Choroid plexus epithelial cell (primary cell): ENCODE measurements around the gene ZC3H8.
A peak's percentile ranks its signal among the peaks of the same experiment; 100 is the strongest.

Experiments
- DNase-seq: peaks from one replicate; pipeline ENCODE4 v3.0.0-alpha.2; 2010; ENCODE audit warnings: low read depth
- H3K4me3 ChIP-seq: 2 replicates; pipeline ENCODE4 v1.5.1; 2011; ENCODE audit warnings: low read depth, mild to moderate bottlenecking, control low read depth, low read length, moderate library complexity
- TF ChIP-seq, protein P1 (sequence below): conservative IDR thresholded peaks from 2 replicates; pipeline ENCODE4 v1.5.1; 2011; ENCODE audit warnings: low read depth, mild to moderate bottlenecking, control low read depth, inconsistent platforms, low read length, moderate library complexity

ZC3H8 gene

DNA sequence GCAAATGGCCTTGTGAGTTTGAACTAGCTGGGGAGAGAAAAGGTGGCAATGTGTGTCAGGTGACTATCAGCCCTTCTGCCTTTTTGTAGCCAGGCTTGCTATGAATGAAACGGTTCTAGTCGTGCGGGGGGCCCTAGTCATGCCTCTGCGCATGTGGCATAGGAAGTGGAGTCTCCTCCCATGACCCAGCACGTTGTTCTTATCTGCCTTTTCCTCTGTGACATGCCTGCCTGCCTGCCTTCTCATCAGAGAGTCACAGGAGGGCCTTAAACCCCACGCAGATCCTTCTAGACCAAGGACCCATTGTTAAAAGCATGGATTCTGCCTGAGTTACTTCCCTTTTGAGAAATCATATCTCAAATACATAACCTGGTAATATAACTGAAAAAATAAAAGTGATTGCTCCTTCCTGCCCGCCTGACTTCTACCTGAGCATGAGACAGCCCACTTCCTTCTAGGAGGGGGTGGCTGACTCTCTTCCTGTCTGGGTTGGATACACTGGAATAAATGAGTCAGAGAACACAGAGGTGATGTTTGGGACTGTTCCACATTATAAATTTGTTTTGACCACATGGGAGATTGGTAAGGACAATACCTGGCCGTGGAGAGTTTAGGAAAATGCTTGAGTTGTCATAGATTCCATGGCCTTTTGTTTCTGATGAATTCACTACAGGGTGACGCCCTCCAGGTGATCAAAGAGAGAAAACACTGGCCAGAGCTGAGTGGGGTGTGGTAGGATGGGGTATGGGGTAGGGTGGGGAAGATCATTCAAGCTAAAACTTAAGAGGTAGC is 66.8 kb downstream of the ZC3H8 start:
- peak; percentile 17 for DNase-seq
- no peak overlapping the region for H3K4me3 ChIP-seq

DNA sequence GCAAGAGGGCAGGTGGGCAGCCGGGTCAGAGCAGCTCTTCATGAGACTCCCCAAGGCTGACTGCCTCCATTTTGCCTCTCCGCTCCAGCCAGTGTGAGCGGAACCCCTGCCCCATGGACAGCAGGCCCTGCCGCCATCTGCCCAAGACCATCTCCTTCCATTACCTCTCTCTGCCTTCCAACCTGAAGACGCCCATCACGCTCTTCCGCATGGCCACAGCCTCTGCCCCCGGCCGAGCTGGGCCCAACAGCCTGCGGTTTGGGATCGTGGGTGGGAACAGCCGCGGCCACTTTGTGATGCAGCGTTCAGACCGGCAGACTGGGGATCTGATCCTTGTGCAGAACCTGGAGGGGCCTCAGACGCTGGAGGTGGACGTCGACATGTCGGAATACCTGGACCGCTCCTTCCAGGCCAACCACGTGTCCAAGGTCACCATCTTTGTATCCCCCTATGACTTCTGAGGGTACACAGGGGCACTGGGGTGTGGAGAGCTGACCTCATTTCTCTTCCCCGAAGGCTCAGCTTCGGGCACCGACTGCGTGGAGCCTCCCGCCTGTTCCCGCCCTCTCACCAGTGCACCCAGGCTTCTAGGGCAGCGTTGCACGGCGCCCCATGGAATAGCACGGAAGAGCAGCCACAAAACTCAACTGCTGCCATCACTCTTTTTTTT is 67.7 kb downstream of the ZC3H8 start:
- DNase-seq = no peak
- TF ChIP-seq, protein P1, sequence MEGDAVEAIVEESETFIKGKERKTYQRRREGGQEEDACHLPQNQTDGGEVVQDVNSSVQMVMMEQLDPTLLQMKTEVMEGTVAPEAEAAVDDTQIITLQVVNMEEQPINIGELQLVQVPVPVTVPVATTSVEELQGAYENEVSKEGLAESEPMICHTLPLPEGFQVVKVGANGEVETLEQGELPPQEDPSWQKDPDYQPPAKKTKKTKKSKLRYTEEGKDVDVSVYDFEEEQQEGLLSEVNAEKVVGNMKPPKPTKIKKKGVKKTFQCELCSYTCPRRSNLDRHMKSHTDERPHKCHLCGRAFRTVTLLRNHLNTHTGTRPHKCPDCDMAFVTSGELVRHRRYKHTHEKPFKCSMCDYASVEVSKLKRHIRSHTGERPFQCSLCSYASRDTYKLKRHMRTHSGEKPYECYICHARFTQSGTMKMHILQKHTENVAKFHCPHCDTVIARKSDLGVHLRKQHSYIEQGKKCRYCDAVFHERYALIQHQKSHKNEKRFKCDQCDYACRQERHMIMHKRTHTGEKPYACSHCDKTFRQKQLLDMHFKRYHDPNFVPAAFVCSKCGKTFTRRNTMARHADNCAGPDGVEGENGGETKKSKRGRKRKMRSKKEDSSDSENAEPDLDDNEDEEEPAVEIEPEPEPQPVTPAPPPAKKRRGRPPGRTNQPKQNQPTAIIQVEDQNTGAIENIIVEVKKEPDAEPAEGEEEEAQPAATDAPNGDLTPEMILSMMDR = no peak

More for the DNA sequence above, 66.8 kb downstream of the ZC3H8 start:
- TF ChIP-seq, protein P1 = no peak

DNA sequence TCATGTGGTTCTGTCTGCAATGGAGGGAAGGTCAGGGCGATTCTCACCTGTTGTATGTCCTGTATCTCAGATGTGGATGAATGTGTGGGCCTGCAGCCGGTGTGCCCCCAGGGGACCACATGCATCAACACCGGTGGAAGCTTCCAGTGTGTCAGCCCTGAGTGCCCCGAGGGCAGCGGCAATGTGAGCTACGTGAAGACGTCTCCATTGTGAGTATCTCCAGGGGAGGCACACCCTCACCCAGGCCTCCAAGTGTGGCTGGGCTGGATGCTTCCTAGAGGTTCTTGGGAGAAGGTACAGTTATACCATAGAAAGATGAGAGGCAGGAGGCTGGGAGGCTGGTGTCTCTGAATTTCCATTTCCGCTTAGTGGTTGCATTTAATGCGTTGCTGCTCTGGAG is 69.7 kb downstream of the ZC3H8 start:
- DNase-seq = no peak
- TF ChIP-seq, protein P1 = no peak
- H3K4me3 ChIP-seq = no peak overlapping the region

More for the DNA sequence above, 67.7 kb downstream of the ZC3H8 start:
- no peak overlapping the region for H3K4me3 ChIP-seq

DNA sequence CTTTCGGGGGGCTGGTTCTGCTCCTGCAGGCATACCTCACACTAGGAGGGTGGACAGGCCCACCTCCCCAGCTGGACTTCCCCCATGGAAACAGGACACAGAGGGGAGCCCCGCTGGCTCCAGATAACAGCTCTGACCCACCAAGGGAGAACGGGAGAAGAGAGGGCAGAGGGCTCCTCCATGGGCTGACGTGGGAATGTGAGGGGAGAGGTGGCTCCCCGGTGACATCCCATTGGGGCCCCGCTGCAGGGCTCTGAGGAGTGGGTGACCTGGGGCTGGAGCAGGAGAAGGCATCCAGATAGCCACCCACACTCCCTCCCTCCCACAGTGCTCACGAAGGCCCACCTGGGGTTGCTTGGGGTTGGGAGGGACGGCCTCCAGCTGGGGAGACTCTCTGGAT is 70.7 kb downstream of the ZC3H8 start:
- DNase-seq = no peak
- no peak overlapping the region for H3K4me3 ChIP-seq
- TF ChIP-seq, protein P1 = no peak

DNA sequence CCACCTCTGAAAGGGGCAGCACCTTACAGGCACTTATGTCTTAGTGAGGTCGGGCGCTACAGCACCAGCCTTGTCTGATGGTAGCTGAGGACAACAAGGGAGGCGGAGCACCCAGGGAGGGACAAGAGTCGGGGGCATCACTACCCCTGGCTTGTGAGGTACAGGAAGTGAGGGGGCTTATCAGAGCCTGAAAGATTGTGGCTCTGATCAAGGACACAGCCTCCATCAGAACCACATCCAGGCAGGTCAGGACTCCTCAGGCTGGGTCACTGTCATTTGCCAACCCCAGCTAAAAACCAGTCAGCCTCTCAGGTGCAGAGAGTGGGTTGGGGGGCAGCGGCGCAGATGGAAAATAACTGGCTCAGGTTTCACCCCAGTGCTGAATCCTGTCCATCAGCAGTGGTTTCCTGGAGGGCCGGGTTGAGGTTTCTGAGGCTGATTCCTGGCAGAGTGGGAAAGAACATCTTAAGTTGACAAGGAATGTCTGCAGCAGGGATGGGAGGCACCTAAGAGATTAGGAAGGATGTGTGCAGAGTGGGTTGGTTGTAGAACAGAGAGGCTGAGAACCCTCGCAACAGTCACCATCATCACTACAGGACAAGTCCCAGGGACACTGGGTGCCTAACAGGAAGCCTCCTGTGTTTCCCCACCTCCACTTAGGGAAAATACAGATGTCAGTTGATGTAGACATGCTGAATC is 71.4 kb downstream of the ZC3H8 start:
- H3K4me3 ChIP-seq = no peak overlapping the region
- DNase-seq = peak; percentile 23
- TF ChIP-seq, protein P1 = no peak

DNA sequence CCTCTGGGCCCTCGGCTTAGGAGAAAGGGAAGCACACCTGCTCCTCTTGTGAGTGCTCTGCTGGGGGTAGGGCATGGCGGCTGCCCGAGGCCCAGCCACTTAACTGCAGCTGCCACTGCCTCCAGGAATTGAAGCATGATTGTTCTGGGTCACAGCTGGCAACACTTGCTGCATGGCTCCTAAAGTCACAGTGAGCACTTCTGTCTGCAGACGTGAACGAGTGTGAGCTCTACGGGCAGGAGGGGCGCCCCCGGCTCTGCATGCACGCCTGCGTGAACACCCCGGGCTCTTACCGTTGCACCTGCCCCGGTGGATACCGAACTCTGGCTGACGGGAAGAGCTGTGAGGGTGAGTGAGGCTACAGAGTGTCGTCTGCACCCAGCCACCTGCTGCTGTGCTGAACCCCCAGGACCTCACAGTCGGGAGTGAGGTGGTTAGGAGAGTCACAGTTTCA is 72.2 kb downstream of the ZC3H8 start:
- DNase-seq = no peak
- H3K4me3 ChIP-seq = no peak overlapping the region
- TF ChIP-seq, protein P1 = no peak
